Adrenal gland (tissue), 5 donors: Measurements from ENCODE around the gene ARHGEF26.

Experiments used
- CTCF ChIP-seq, 6 experiments: fragments of 450-650 bp in 4 of 6; fragments of 200-600 bp in 2 of 6; sonication (generic) in 1 of 6; IDR thresholded peaks; 1 replicate in 5 of 6; 2 replicates in 1 of 6; pipeline versions ENCODE4 v1.5.1 to v1.8.0; 2016 to 2021; ENCODE audit warnings: antibody characterized with exemption in 6 of 6, mild to moderate bottlenecking in 2 of 6, moderate library complexity in 1 of 6
- POLR2A ChIP-seq, 2 donors: fragments of 450-650 bp; IDR thresholded peaks; one replicate each; pipeline ENCODE4 v1.6.1; 2017; ENCODE audit warnings: antibody characterized with exemption in 2 of 2, mild to moderate bottlenecking in 2 of 2, moderate library complexity in 1 of 2
- donor health status: DM: no; HTN: no; CAD: no.

DNA sequence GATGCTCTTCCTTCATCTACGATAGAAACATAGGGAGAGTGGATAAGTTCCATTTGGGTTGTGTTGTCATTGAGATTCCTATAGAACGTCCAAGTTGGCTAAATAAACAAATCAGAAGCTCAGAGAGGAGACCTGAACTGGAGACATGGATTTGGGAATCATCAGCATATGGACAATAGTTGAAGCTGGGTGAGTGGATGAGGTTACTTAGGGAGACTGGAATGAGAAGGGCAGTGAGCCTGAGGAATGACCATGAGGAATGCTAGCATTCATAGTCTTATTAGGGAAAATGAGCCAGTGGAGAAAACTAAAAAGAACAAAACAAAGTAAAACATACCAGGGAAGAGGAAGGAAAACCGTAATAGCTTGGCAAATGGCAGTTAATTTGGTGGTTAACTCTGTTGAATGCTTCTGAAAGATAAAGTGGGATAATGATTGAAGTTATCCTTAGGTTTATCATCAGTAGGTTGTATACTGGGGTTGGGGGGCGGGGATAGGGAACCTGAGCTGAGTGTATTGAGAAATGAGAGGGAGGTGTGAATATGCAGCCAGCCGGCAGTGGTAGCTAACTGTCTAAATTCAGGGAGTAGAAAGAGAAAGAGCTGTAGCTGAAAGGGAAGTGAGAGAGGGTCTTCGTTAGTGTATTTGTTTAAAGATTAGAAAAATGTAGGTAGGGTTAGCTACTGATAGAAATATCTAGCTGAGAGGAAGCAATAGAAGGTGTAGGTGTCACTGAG is 74.6 kb downstream of the ARHGEF26 start:
- TF ChIP-seq CTCF (IDR thresholded peaks at IDR 0.05) (no peak), POLR2A (IDR thresholded peaks at IDR 0.05) (no peak)
